Endometrial microvascular endothelial cells (primary cell): Measurements from ENCODE around the gene NR5A2. TPM values are rescaled to one million over a fixed set of nuclear protein-coding genes. Genes with fewer than 3 reads are reported as not detected.
"Not testable (repeated sequence)": the region's sequence is repeated elsewhere in the genome, so short reads cannot be mapped to it uniquely, and the experiment has no call there.

ENCODE experiments used
- in situ Hi-C: cut with HindIII; loops from 2 replicates; pipeline ENCODE4 v1.10.0; 2017; ENCODE audit warnings: low sequenced_read_pairs, low pct_unique_long_range_greater_than_20kb; ENCODE audit errors: inconsistent ontology term
- total RNA-seq: library from RNA; depleted of rRNA; stranded (reverse); fragments of >200 nt; gene quantifications from one replicate; pipeline ENCODE4 v1.2.3, GENCODE V29; 2015; ENCODE audit errors: inconsistent ontology term

Gene NR5A2
- total RNA-seq, 1 donor from 2014 or later, result 43.4 TPM

DNA sequence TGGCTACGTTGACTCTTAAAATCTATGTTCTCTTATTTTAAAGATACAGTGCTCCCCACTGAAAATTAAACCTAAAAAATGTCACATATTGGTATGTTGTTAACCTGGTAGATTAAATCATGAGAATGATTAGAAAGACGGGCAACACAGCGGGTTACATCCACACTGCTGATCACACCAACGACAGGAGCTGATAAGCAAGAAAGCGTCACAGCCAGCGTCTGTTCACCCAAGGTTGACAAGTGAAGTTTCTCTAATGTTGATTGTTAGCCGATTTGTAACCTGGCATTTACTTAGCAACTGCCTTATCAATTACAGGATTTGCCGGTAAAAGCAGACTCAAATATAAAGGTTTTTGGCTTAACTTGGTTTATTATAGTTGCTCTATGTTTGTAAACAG is 149.3 kb downstream of the NR5A2 start:
- in situ Hi-C loops, result no loop called here

DNA sequence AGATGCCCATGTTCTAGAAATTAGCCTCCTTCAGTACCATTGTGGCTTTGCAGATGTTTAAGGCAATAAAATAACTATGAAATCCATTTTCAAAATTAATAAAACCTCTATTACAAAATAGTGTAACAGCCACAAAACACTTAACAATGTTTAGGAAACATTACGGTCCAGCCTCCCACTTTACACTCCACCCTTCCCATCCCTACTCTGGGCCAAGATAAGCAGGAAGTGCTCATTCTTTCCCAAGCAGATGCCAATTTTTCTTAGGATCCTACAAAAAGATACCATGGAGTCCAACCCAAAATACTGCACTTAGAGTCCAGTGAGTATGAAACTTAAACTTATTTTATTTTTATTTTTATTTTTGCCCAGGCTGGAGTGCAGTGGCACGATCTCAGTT is 150.8 kb downstream of the NR5A2 start:
- in situ Hi-C loops, result no loop called here

GRCh38 chr1:200179126-200179780 is 151.7 kb downstream of the NR5A2 start:
- in situ Hi-C loops, result no loop called here

DNA sequence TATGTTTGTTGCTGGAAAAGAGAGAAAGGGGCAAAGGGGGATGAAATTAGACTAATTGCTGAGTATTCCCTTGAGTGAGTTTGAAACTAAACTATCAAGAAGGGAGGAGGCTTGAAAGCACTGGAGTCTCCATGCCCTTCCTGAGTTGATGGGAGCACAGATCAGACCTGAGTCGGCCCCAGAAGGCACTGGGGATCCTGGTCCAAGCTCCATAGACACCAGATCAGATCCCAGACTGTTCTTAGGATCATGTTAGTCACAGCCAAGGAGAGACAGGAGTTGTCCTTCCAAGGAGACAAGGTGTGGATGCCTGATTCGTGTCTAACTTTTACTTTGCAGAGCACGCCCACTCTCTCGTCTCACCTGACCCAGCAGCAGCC is 152.3 kb downstream of the NR5A2 start:
- in situ Hi-C loops, result no loop called here

DNA sequence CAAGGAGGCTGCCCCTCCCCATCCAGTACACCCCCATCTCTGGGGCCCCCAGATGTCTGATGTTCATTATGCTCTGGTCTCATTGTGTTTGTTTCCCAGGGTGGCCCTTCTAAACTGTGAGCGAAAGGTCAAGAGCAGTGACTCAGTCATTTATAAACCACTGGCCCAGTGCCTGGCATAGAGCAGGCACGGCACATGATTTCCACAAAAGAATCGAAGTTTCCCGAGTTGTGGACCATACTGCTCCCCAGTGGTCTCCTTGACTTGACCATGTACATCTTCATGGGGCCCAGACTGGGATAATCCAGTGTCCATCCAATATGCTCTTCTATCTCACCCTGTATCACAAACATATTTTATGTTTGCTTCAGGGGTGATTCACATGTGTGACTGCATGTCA is 153.3 kb downstream of the NR5A2 start:
- in situ Hi-C loops, result no loop called here

DNA sequence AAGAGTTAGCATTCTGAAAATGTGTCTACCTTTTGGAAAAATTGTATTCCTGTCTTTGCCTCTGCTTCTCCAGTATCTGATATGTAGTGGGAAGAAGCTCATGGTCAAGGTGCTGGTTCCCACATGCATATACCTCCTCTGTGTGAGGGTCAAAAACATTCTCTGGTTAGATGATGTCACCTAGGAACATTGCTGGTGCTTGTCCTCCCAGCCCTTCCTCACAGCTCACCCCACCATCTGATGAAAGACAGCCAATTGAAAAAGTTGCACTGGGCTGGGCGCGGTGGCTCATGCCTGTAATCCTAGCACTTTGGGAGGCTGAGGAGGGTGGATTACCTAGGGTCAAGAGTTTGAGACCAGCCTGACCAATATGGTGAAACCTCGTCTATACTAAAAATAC is 154.4 kb downstream of the NR5A2 start:
- in situ Hi-C loops, result no loop called here

GRCh38 chr1:200182701-200183100 is 155.2 kb downstream of the NR5A2 start:
- in situ Hi-C loops, result no loop called here

DNA sequence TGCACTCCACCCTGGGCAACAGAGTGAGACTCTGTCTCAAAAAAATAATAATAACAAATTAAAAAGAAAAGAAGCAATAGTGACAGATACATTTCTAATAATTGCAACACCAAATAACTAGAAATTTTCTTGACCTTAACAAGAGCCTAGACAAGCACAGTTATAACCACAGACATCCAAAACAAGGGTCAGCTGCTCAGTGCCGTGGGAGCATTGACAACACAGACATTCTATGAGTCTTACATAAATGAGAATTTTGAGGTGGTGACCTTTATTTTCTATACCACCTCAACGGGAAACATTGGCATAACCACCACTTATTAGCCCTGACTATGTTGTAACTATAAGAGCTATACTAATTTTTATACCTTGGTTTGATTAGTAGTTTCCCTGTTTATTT is 156.1 kb downstream of the NR5A2 start:
- in situ Hi-C loops, result no loop called here

- in situ Hi-C loops, result no loop called here
Measured at GRCh38 chr1:200184196-200184595, 156.7 kb downstream of the NR5A2 start.

- in situ Hi-C loops, result not testable (repeated sequence)
Measured at GRCh38 chr1:200185191-200185590, 157.7 kb downstream of the NR5A2 start.

DNA sequence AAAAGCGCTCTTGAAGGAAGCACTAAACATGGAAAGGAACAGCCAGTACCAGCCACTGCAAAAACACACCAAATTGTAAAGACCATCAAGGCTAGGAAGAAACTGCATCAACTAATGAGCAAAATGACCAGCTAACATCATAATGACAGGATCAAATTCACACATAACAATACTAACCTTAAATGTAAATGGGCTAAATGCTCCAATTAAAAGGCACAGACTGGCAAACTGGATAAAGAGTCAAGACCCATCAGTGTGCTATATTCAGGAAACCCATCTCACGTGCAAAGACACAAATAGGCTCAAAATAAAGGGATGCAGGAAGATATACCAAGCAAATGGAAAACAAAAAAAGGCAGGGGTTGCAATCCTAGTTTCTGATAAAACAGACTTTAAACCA is 159.8 kb downstream of the NR5A2 start:
- in situ Hi-C loops, result not testable (repeated sequence)

DNA sequence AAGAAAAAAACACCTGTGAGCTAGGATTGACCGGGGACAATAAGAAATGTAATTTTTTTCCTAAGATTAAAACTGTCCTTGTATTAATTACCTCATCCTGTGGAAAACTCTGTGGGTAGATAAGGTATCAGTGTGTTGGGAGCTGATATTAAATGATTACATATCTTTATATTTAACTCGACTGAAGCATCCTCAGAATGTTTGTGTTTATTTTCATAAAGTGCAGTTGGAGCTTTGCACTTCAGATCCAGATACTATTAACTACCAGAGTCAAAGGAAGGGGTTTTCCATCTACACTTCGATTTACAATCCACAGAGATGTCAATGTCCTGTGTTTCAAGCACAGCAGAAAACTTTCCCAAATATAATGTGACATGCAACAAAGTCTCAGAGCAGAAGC is 164.5 kb downstream of the NR5A2 start:
- in situ Hi-C loops, result no loop called here

DNA sequence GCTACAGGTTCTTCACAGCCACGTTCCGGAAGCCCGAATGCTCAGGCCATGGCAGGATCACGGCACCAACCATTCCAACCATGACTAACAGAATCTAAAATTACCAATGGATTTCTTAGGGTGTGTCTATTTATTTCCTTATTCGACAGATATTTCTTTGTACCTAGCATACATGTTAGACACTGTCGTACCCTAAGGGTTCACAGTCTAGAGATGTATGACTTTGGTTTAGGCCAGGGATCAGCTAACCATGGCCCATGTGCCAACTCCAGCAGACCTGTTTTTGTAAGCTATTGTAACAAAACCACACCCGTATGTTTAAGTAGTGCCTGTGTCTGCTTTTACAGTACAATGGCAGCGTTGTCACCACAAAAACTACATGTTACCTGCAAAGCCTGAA is 167.0 kb downstream of the NR5A2 start:
- in situ Hi-C loops, result no loop called here

DNA sequence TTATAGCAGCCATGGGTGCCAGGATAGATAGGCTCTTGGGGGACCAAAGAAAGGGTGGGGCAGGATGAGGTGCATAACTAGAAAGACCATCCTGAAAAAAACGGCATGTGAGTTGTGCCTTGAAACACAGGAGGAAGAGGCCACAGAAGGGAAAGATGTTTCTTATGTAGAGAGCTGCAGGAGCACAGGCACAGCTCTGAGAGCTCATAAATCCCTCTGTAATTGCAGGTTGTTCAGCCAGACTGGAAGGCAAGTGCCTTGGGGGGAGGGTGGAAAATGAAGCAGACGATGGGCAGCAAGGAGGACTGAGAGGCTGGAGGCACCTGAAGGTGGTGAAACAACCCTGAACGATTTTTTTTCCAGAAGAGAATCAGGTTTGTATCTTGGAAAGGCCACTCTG is 170.7 kb downstream of the NR5A2 start:
- in situ Hi-C loops, result no loop called here

- in situ Hi-C loops, result no loop called here
Measured at GRCh38 chr1:200205216-200205995, 177.9 kb downstream of the NR5A2 start.

DNA sequence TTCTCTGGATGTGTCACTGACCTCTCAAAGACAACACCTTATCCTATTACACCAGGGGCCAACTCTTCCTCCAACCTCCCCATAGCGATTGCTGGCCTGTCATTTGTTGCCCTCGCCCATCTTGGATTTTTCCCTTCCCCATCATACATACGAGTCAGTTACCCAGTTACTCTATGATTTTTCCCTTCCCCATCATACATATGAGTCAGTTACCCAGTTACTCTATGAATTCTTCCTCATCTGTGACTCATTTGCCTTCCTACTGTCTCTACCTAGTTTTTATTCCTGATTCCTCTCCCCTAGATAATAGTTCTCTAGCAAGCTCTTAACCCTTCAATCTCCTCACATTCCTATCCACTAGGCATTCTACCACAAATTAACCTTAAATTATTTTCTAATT is 178.8 kb downstream of the NR5A2 start:
- in situ Hi-C loops, result no loop called here

DNA sequence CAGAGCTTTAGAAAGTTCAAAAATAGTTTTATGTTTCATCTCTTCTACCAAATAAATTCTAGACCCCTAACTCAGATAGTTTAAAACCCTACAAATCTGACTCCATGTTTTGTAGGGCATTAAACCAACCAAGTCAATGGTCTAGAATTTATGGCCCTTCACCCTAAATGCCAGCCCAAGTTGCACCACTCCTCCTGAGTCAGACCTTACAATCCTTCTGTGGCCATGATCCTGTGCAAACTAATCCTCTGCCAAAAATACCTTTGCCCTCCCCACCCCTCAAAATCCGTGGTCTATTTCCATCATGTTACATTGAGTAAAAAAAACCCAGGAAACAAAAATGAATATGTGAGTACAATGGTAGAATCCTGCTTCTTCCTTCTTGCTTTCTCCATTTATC is 179.3 kb downstream of the NR5A2 start:
- in situ Hi-C loops, result no loop called here

GRCh38 chr1:200207711-200208126 is 180.2 kb downstream of the NR5A2 start:
- in situ Hi-C loops, result no loop called here

DNA sequence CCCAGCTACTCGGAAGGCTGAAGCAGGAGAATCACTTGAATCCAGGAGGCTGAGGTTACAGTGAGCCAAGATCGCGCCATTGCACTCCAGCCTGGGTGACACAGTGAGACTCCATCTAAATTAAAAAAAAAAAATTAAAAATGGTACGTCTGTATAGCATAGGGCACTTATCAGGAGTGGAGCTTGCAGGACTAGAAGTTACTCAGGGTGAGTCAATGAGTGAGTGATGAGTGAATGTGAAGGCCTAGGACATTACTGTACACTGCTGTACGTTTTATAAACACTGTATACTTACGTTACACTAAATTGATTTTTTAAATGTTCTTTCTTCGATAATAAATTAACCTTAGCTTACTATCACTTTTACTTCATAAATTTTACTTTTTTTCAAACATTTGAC is 183.6 kb downstream of the NR5A2 start:
- in situ Hi-C loops, result no loop called here

- in situ Hi-C loops, result no loop called here
Measured at GRCh38 chr1:200213392-200213791, 185.9 kb downstream of the NR5A2 start.

- in situ Hi-C loops, result no loop called here
Measured at GRCh38 chr1:200213921-200214320, 186.4 kb downstream of the NR5A2 start.
